GM19397 (cell line): ENCODE data around the gene CEP131.

Experiments
- ATAC-seq: cut with Tn5 transposase; IDR thresholded peaks from one replicate; pipeline ENCODE4 v1.9.1; 2021; ENCODE audit warnings: mild to moderate bottlenecking, moderate library complexity; ENCODE audit not compliant: unreplicated experiment

The CEP131 gene

GRCh38 chr17:81190591-81190990, 32.2 kb downstream of the CEP131 start:
- no peak for ATAC-seq

GRCh38 chr17:81189670-81190530, 32.9 kb downstream of the CEP131 start:
- ATAC-seq, result no peak

- ATAC-seq, result no peak
Observed at GRCh38 chr17:81189016-81189415, 33.7 kb downstream of the CEP131 start.

GRCh38 chr17:81188491-81188840, 34.3 kb downstream of the CEP131 start:
- no peak for ATAC-seq

GRCh38 chr17:81187586-81188490, 34.9 kb downstream of the CEP131 start:
- ATAC-seq, result no peak

GRCh38 chr17:81187120-81187519, 35.6 kb downstream of the CEP131 start:
- no peak for ATAC-seq

- ATAC-seq, result no peak
Observed at GRCh38 chr17:81186203-81186602, 36.6 kb downstream of the CEP131 start.

GRCh38 chr17:81184555-81184954, 38.2 kb downstream of the CEP131 start:
- no peak for ATAC-seq

- no peak for ATAC-seq
Observed at GRCh38 chr17:81183807-81184206, 39.0 kb downstream of the CEP131 start.

- no peak for ATAC-seq
Observed at GRCh38 chr17:81183316-81183715, 39.4 kb downstream of the CEP131 start.

GRCh38 chr17:81182596-81182995, 40.2 kb downstream of the CEP131 start:
- ATAC-seq, result no peak

- ATAC-seq, result no peak
Observed at GRCh38 chr17:81181811-81182185, 41.0 kb downstream of the CEP131 start.

- ATAC-seq, result no peak
Observed at GRCh38 chr17:81180836-81181810, 41.6 kb downstream of the CEP131 start.

- no peak for ATAC-seq
Observed at GRCh38 chr17:81179861-81180260, 42.9 kb downstream of the CEP131 start.

- no peak for ATAC-seq
Observed at GRCh38 chr17:81179220-81179619, 43.5 kb downstream of the CEP131 start.

- no peak for ATAC-seq
Observed at GRCh38 chr17:81178136-81179091, 44.4 kb downstream of the CEP131 start.

GRCh38 chr17:81176666-81177065, 46.1 kb downstream of the CEP131 start:
- ATAC-seq, result no peak

- ATAC-seq, result no peak
Observed at GRCh38 chr17:81173762-81174155, 49.0 kb downstream of the CEP131 start.

- no peak for ATAC-seq
Observed at GRCh38 chr17:81173052-81173761, 49.6 kb downstream of the CEP131 start.
